H1 (cell line): ENCODE measurements around the gene HDAC10. TPM values are rescaled to one million over a fixed set of nuclear protein-coding genes. Genes with fewer than 3 reads are reported as not detected.

Experiments
- CTCF ChIA-PET: fragments of 300-600 bp; sonication (Branson Sonifier 250); formaldehyde crosslinking; loops from one replicate; lab custom pipeline; 2021; ENCODE audit not compliant: partially characterized antibody; lab: Charles Lee
- POLR2A ChIA-PET: fragments of 300-600 bp; sonication (Branson Sonifier 250); formaldehyde crosslinking; loops from one replicate; lab custom pipeline; 2021; ENCODE audit warnings: inconsistent platforms; ENCODE audit not compliant: partially characterized antibody; lab: Charles Lee
- DNase-seq, 2 experiments: peaks; one replicate each; pipeline versions ENCODE4 v3.0.0 to v3.0.0-alpha.2; 2010 to 2022; ENCODE audit warnings: low spot score in 2 of 2, low read depth in 1 of 2, mixed read lengths in 1 of 2
- FAIRE-seq: peaks from 2 replicates; lab custom pipeline; 2011; peaks lifted over from hg19 to GRCh38; lab: Jason Lieb, UNC
- H2AFZ ChIP-seq: 2 replicates; pipeline ENCODE4 v1.8.1; 2012; ENCODE audit warnings: low read length, inconsistent platforms
- H2AK5ac ChIP-seq: 2 replicates; pipeline ENCODE4 v1.6.1; 2013; ENCODE audit warnings: low read depth, low read length
- H2BK120ac ChIP-seq: replicated peaks from 2 replicates; pipeline ENCODE3; 2013; ENCODE audit warnings: low read depth, low read length, inconsistent platforms
- H2BK12ac ChIP-seq: 2 replicates; pipeline ENCODE4 v1.6.1; 2013; ENCODE audit warnings: low read depth, low read length
- H2BK15ac ChIP-seq: 2 replicates; pipeline ENCODE4 v1.6.1; 2013; ENCODE audit warnings: low read length
- H2BK20ac ChIP-seq: 2 replicates; pipeline ENCODE4 v1.6.1; 2013; ENCODE audit warnings: low read length
- H2BK5ac ChIP-seq: 2 replicates; pipeline ENCODE4 v1.6.1; 2013; ENCODE audit warnings: low read depth, low read length
- H3K14ac ChIP-seq: 2 replicates; pipeline ENCODE4 v1.6.1; 2013; ENCODE audit warnings: inconsistent platforms; ENCODE audit not compliant: insufficient read length
- H3K18ac ChIP-seq: 2 replicates; pipeline ENCODE4 v1.6.1; 2013; ENCODE audit warnings: low read length; ENCODE audit errors: extremely low read depth
- H3K23ac ChIP-seq: 2 replicates; pipeline ENCODE4 v1.6.1; 2013; ENCODE audit warnings: inconsistent platforms; ENCODE audit not compliant: insufficient read length
- H3K23me2 ChIP-seq: 2 replicates; pipeline ENCODE4 v1.6.1; 2013; ENCODE audit warnings: low read depth, low read length
- H3K27ac ChIP-seq: 2 replicates; pipeline ENCODE4 v1.6.1; 2011; ENCODE audit warnings: low read depth, low read length, inconsistent platforms
- H3K27me3 ChIP-seq, 4 experiments: replicated peaks in 1 of 4; 1 replicate in 1 of 4; 2 replicates in 3 of 4; pipeline versions ENCODE4 v1.6.1 to v1.8.1; 2011 to 2013; ENCODE audit warnings: low read length in 3 of 4, mild to moderate bottlenecking in 3 of 4, inconsistent platforms in 2 of 4, mixed read lengths in 2 of 4, moderate library complexity in 1 of 4; ENCODE audit not compliant: control insufficient read depth in 3 of 4, insufficient read depth in 3 of 4; ENCODE audit errors: extremely low read depth in 1 of 4
- H3K36me3 ChIP-seq, 4 experiments: 2 replicates each; pipeline versions ENCODE4 v1.6.1 to v1.8.1; 2011 to 2013; ENCODE audit warnings: mild to moderate bottlenecking in 4 of 4, low read length in 3 of 4, moderate library complexity in 2 of 4, control low read depth in 1 of 4, inconsistent platforms in 1 of 4; ENCODE audit not compliant: insufficient read depth in 4 of 4, control insufficient read depth in 2 of 4
- H3K4ac ChIP-seq: replicated peaks from 2 replicates; pipeline ENCODE3; 2013; ENCODE audit warnings: low read length, low read depth, mixed read lengths, inconsistent platforms; ENCODE audit not compliant: insufficient read length
- H3K4me1 ChIP-seq, 4 experiments: replicated peaks in 1 of 4; 1 replicate in 1 of 4; 2 replicates in 3 of 4; pipeline versions ENCODE4 v1.6.1 to v1.8.1; 2011 to 2013; ENCODE audit warnings: low read length in 3 of 4, inconsistent platforms in 2 of 4, mixed read lengths in 1 of 4; ENCODE audit not compliant: insufficient read depth in 4 of 4, control insufficient read depth in 3 of 4
- H3K4me2 ChIP-seq, 2 experiments: 2 replicates each; pipeline versions ENCODE4 v1.6.1 to v1.8.1; 2011 to 2013; ENCODE audit warnings: low read depth in 2 of 2, low read length in 2 of 2, control low read depth in 1 of 2, inconsistent platforms in 1 of 2, mild to moderate bottlenecking in 1 of 2; ENCODE audit not compliant: insufficient read depth in 1 of 2
- H3K4me3 ChIP-seq, 4 experiments: fragments of 200-600, 300-600 bp in 1 of 4; sonication (generic), shearing (Covaris generic), sonication (Bioruptor Twin) in 1 of 4; 2 replicates each; pipeline versions ENCODE4 v1.5.1 to v1.8.1; 2011 to 2016; ENCODE audit warnings: low read length in 4 of 4, low read depth in 3 of 4, control low read depth in 2 of 4, inconsistent platforms in 2 of 4, mild to moderate bottlenecking in 2 of 4, mixed read lengths in 1 of 4, moderate library complexity in 1 of 4; ENCODE audit not compliant: insufficient read depth in 2 of 4; ENCODE audit errors: extremely low read depth in 1 of 4
- H3K56ac ChIP-seq: replicated peaks from 2 replicates; pipeline ENCODE3; 2013; ENCODE audit warnings: low read depth, mild to moderate bottlenecking, mixed read lengths, low read length, inconsistent platforms; ENCODE audit not compliant: insufficient read length
- H3K79me1 ChIP-seq: 2 replicates; pipeline ENCODE4 v1.6.1; 2013; ENCODE audit warnings: low read depth, low read length, control low read depth
- H3K79me2 ChIP-seq, 2 experiments: 2 replicates each; pipeline versions ENCODE4 v1.6.1 to v1.8.1; 2012 to 2013; ENCODE audit warnings: low read length in 2 of 2, mild to moderate bottlenecking in 2 of 2, inconsistent platforms in 1 of 2; ENCODE audit not compliant: insufficient read depth in 2 of 2, control insufficient read depth in 1 of 2
- H3K9ac ChIP-seq, 4 experiments: replicated peaks in 1 of 4; 1 replicate in 1 of 4; 2 replicates in 3 of 4; pipeline versions ENCODE4 v1.6.1 to v1.8.1; 2011 to 2013; ENCODE audit warnings: low read depth in 3 of 4, low read length in 3 of 4, control low read depth in 2 of 4, mild to moderate bottlenecking in 2 of 4, moderate library complexity in 2 of 4, inconsistent platforms in 1 of 4; ENCODE audit errors: extremely low read depth in 1 of 4
- H3K9me3 ChIP-seq, 2 experiments: 2 replicates each; pipeline versions ENCODE4 v1.6.1 to v1.8.1; 2012 to 2013; ENCODE audit warnings: mild to moderate bottlenecking in 2 of 2, moderate library complexity in 2 of 2, control low read depth in 1 of 2, inconsistent platforms in 1 of 2, low read depth in 1 of 2, low read length in 1 of 2, mixed read lengths in 1 of 2; ENCODE audit not compliant: insufficient read depth in 2 of 2
- H4K20me1 ChIP-seq, 2 experiments: replicated peaks in 1 of 2; 2 replicates each; pipeline versions ENCODE3 to v1.8.1; 2011 to 2013; ENCODE audit warnings: inconsistent platforms in 2 of 2, low read length in 2 of 2, mild to moderate bottlenecking in 1 of 2; ENCODE audit not compliant: insufficient read depth in 2 of 2, control insufficient read depth in 1 of 2
- H4K5ac ChIP-seq: 2 replicates; pipeline ENCODE4 v1.6.1; 2013; ENCODE audit warnings: low read length, low read depth, mixed read lengths, inconsistent platforms; ENCODE audit not compliant: insufficient read length
- H4K8ac ChIP-seq: 2 replicates; pipeline ENCODE4 v1.8.0; 2013; ENCODE audit warnings: mild to moderate bottlenecking, moderate library complexity, low read length, inconsistent platforms; ENCODE audit not compliant: insufficient read depth; ENCODE audit errors: extremely low read depth
- H4K91ac ChIP-seq: replicated peaks from 2 replicates; pipeline ENCODE3; 2013; ENCODE audit warnings: low read length, mixed read lengths, inconsistent platforms; ENCODE audit not compliant: insufficient read length
- ASH2L ChIP-seq: fragments of 200-600, 300-600 bp; sonication (generic); IDR thresholded peaks from one replicate; pipeline ENCODE4 v1.7.1; 2017; ENCODE audit warnings: low read length
- BACH1 ChIP-seq: IDR thresholded peaks from 2 replicates; pipeline ENCODE4 v1.6.1; 2012; ENCODE audit warnings: low read length, improper control_type of control experiment
- EGR1 ChIP-seq: IDR thresholded peaks from 2 replicates; pipeline ENCODE4 v1.6.1; 2011; ENCODE audit warnings: low read depth, low read length, borderline replicate concordance
- GTF2F1 ChIP-seq: IDR thresholded peaks from 2 replicates; pipeline ENCODE4 v1.6.1; 2012; ENCODE audit warnings: low read depth, low read length, improper control_type of control experiment, borderline replicate concordance
- HDAC2 ChIP-seq, 2 experiments: fragments of 300-600 bp in 1 of 2; sonication (generic) in 1 of 2; IDR thresholded peaks; 2 replicates each; pipeline ENCODE4 v1.6.1; 2011 to 2012; ENCODE audit warnings: low read depth in 2 of 2, low read length in 2 of 2, mild to moderate bottlenecking in 2 of 2, moderate library complexity in 2 of 2, borderline replicate concordance in 1 of 2, inconsistent platforms in 1 of 2
- JUND ChIP-seq: IDR thresholded peaks from 2 replicates; pipeline ENCODE4 v1.6.1; 2011; ENCODE audit warnings: mild to moderate bottlenecking, improper control_type of control experiment, low read length
- KDM4A ChIP-seq: IDR thresholded peaks from one replicate; pipeline ENCODE4 v1.7.1; 2012; ENCODE audit warnings: low read depth, mild to moderate bottlenecking, moderate library complexity, low read length, inconsistent platforms; ENCODE audit not compliant: severe bottlenecking
- RXRA ChIP-seq: IDR thresholded peaks from 2 replicates; pipeline ENCODE4 v1.6.1; 2011; ENCODE audit warnings: low read depth, mild to moderate bottlenecking, low read length, moderate library complexity; ENCODE audit not compliant: insufficient read depth
- WGBS, 2 experiments: shearing (Covaris generic) in 1 of 2; methylation state at CpG; one replicate each; pipeline versions ENCODE4 v1.1.6 to v1.1.7; 2013 to 2015; ENCODE audit warnings: low lambda C conversion rate in 2 of 2, mixed read lengths in 2 of 2, inconsistent platforms in 1 of 2, low coverage in 1 of 2, missing lambda C conversion rate in 1 of 2; ENCODE audit not compliant: insufficient replicate concordance in 2 of 2, insufficient coverage in 1 of 2, insufficient read length in 1 of 2; ENCODE audit errors: extremely low coverage in 1 of 2, missing lambda C conversion rate in 1 of 2; 5-methylcytosine and 5-hydroxymethylcytosine counted together
- polyA plus RNA-seq, 7 experiments: library from polyadenylated mRNA; depleted of rRNA in 3 of 7; stranded (reverse) in 5 of 7; unstranded in 2 of 7; fragments of >200 nt in 5 of 7; fragments of 200-250 nt in 2 of 7; gene quantifications; 1 replicate in 5 of 7; 2 replicates in 1 of 7; 4 replicates in 1 of 7; pipeline versions ENCODE4 v1.2.1 to v1.2.3, GENCODE V29; 2011 to 2013; ENCODE audit warnings: missing spikeins in 2 of 7, mixed read lengths in 2 of 7
- total RNA-seq: library from RNA; stranded (reverse); fragmentation: NEBNext Ultra II Directional; extraction: Animal tissue kit (Norgen Biotek cat#: 25700); gene quantifications from 2 replicates; pipeline ENCODE4 v1.2.1, GENCODE V29; 2021
- TF ChIP-seq, protein P1 (sequence below): IDR thresholded peaks from 2 replicates; pipeline ENCODE4 v1.6.1; 2011; ENCODE audit warnings: low read length, improper control_type of control experiment

The HDAC10 gene
- total and polyA plus RNA-seq, 2 of the 8 experiments (the other 6 are each of a cell fraction or from before 2014, with no cell fraction given), result 11.2 to 26.4 TPM

GRCh38 chr22:50205781-50206569 is 45.1 kb downstream of the HDAC10 start:
- H3K56ac ChIP-seq, result no peak overlapping the region
- no peak overlapping the region for H4K91ac ChIP-seq
- peaks cover 7% of the 10 kb centered on the region; the same call in 1 of the 2 replicates for H3K23me2 ChIP-seq
- no peak overlapping the region for H2BK5ac ChIP-seq
- H3K23ac ChIP-seq, result no peak overlapping the region
- H3K14ac ChIP-seq, result no peak overlapping the region
- H3K4me3 ChIP-seq, result no peak overlapping the region
- CTCF ChIA-PET, result interaction anchor here (0.6 to 7.0 kb wide), 15 partner anchors 13 to 295 kb away, joined by 3 to 83 read pairs (median 4); partner anchors contain the start of gene TUBGCP6
- no peak overlapping the region for H2BK12ac ChIP-seq
- no peak overlapping the region for H3K4ac ChIP-seq
- H3K79me1 ChIP-seq, result peaks cover 2% of the 10 kb centered on the region; the same call in 1 of the 2 replicates
- no peak overlapping the region for H3K27ac ChIP-seq
- DNase-seq (no peak), FAIRE-seq (no peak)
- no peak overlapping the region for H2BK20ac ChIP-seq
- H3K4me2 ChIP-seq, result no peak overlapping the region
- no peak overlapping the region for H2AFZ ChIP-seq
- H3K9me3 ChIP-seq, result no peaks in the 10 kb centered on the region
- peaks cover 0 to 16% (median 10%) of the 10 kb centered on the region in 4 experiments; a peak in 7 of 8 replicates for H3K36me3 ChIP-seq
- POLR2A ChIA-PET, result interaction anchor here (0.6 to 3.0 kb wide), 5 partner anchors 9 to 305 kb away, joined by 3 to 10 read pairs (median 9); no protein-coding TSS in a partner anchor
- no peak overlapping the region for H2AK5ac ChIP-seq
- H3K4me1 ChIP-seq, result peaks cover 0 to 6% (median 5%) of the 10 kb centered on the region in 4 experiments; a peak in 6 of 7 replicates
- no peak overlapping the region for H2BK15ac ChIP-seq
- peaks cover 6 to 29% of the 10 kb centered on the region in 2 experiments for H4K20me1 ChIP-seq
- H3K27me3 ChIP-seq, result no peaks in the 10 kb centered on the region
- no peak overlapping the region for H2BK120ac ChIP-seq
- H3K9ac ChIP-seq, result no peak overlapping the region
- peak overlapping the region; percentile 31; the same call in 1 of the 2 replicates for H4K8ac ChIP-seq
- no peak overlapping the region for H4K5ac ChIP-seq
- peaks cover 0 to 13% of the 10 kb centered on the region in 2 experiments; a peak in 1 of 4 replicates for H3K79me2 ChIP-seq
- H3K18ac ChIP-seq, result no peak overlapping the region
- WGBS, 2 experiments, result 92% methylated on average over 38 of the region's 45 CpGs; no CpG with 5 or more reads in 1 of the 2 experiments
- TF ChIP-seq RXRA, result no peak
- no peak for TF ChIP-seq JUND
- no peak for TF ChIP-seq HDAC2 (IDR thresholded peaks at IDR 0.05; ENCODE audit: borderline replicate concordance in 1 of 2, low read depth in 2 of 2, low read length in 2 of 2)
- no peak for TF ChIP-seq ASH2L
- no peak for TF ChIP-seq BACH1
- TF ChIP-seq EGR1, result no peak
- no peak for TF ChIP-seq GTF2F1
- TF ChIP-seq KDM4A, result no peak
- TF ChIP-seq, protein P1, sequence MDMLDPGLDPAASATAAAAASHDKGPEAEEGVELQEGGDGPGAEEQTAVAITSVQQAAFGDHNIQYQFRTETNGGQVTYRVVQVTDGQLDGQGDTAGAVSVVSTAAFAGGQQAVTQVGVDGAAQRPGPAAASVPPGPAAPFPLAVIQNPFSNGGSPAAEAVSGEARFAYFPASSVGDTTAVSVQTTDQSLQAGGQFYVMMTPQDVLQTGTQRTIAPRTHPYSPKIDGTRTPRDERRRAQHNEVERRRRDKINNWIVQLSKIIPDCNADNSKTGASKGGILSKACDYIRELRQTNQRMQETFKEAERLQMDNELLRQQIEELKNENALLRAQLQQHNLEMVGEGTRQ, result no peak
